Activated naive CD4-positive, alpha-beta T cell (primary cell): ENCODE measurements around the gene RAD51.

Experiments
- DNase-seq, 4 experiments: peaks; one replicate each; lab custom pipeline; 2025; lab: John Stamatoyannopoulos, UW

Gene RAD51

GRCh38 chr15:40762919-40763800 is 68.2 kb downstream of the RAD51 start:
- peak in 1 of 4 experiments; percentile 16 for DNase-seq

GRCh38 chr15:40763801-40764628 is 69.0 kb downstream of the RAD51 start, which contains the start of gene GCHFR:
Gene GCHFR, plus strand, starts transcription at chr15:40764068. Its CDS starts 113 bp downstream, at chr15:40764181.
- DNase-seq, result peak in 2 of 4 experiments; percentile 22 to 61

- peak in 1 of 4 experiments; percentile 3 for DNase-seq
Measured at GRCh38 chr15:40764629-40765103, 69.7 kb downstream of the RAD51 start.

- no peak for DNase-seq
Measured at GRCh38 chr15:40766194-40766815, 71.3 kb downstream of the RAD51 start.

- DNase-seq, result no peak
Measured at GRCh38 chr15:40766906-40767837, 72.2 kb downstream of the RAD51 start.

- no peak for DNase-seq
Measured at GRCh38 chr15:40767838-40768500, 73.0 kb downstream of the RAD51 start.

GRCh38 chr15:40768521-40769273 is 73.7 kb downstream of the RAD51 start:
- DNase-seq, result no peak

- DNase-seq, result peak in 3 of 4 experiments; percentile 36 to 45 (median 41)
Measured at GRCh38 chr15:40769274-40770146, 74.5 kb downstream of the RAD51 start, which contains the start of gene C15orf62. Gene C15orf62, plus strand, starts transcription at chr15:40769980. Its CDS starts 516 bp downstream, at chr15:40770496.

- DNase-seq, result no peak
Measured at GRCh38 chr15:40770147-40770721, 75.3 kb downstream of the RAD51 start.

- DNase-seq, result no peak
Measured at GRCh38 chr15:40771242-40771641, 76.3 kb downstream of the RAD51 start.

GRCh38 chr15:40772014-40772413 is 77.0 kb downstream of the RAD51 start:
- DNase-seq, result no peak

GRCh38 chr15:40773496-40773895 is 78.5 kb downstream of the RAD51 start:
- no peak for DNase-seq

GRCh38 chr15:40773902-40774301 is 78.9 kb downstream of the RAD51 start:
- no peak for DNase-seq

- DNase-seq, result no peak
Measured at GRCh38 chr15:40775007-40775406, 80.0 kb downstream of the RAD51 start.

- DNase-seq, result no peak
Measured at GRCh38 chr15:40775740-40776536, 81.0 kb downstream of the RAD51 start.

GRCh38 chr15:40776537-40777141 is 81.7 kb downstream of the RAD51 start:
- no peak for DNase-seq
